A549 (cell line): ENCODE data around the gene RIMBP3C. TPM values are rescaled to one million over a fixed set of nuclear protein-coding genes. Genes with fewer than 3 reads are reported as not detected.
"Not testable (repeated sequence)": the region's sequence is repeated elsewhere in the genome, so short reads cannot be mapped to it uniquely, and the experiment has no call there.

ENCODE experiments used
- ATAC-seq, 2 experiments: fragments of 200-7000 bp in 1 of 2; fragments of >200 bp in 1 of 2; cut with Nextera tagmentation in 1 of 2; cut with Tn5 transposase in 1 of 2; 3 replicates each; pipeline versions ENCODE4 v1.8.0 to v1.9.1; 2018 to 2020; ENCODE audit warnings: mild to moderate bottlenecking in 1 of 2, moderate library complexity in 1 of 2
- CTCF ChIA-PET: fragments of 300-600 bp; sonication (Branson Sonifier 250); formaldehyde crosslinking; extraction: SDS; loops from one replicate; lab custom pipeline; 2021; ENCODE audit warnings: antibody characterized with exemption, inconsistent platforms; lab: Yijun Ruan, JAX
- POLR2A ChIA-PET: fragments of 350-600 bp; formaldehyde crosslinking; extraction: SDS; loops from one replicate; lab custom pipeline; 2021; ENCODE audit warnings: antibody characterized with exemption, inconsistent platforms; lab: Yijun Ruan, JAX
- DNase-seq, 2 experiments: peaks; one replicate each; pipeline versions ENCODE4 v3.0.0 to v3.0.0-alpha.2; 2011 to 2016; ENCODE audit warnings: low read depth in 1 of 2, low spot score in 1 of 2
- FAIRE-seq: peaks from 2 replicates; lab custom pipeline; 2011; peaks lifted over from hg19 to GRCh38; lab: Jason Lieb, UNC
- H3K27ac ChIP-seq, 2 experiments: fragments of >200 bp; sonication (Bioruptor Twin); formaldehyde crosslinking; 3 replicates each; pipeline ENCODE4 v1.5.1; 2016 to 2017
- H3K4me1 ChIP-seq: fragments of >200 bp; sonication (Bioruptor Twin); formaldehyde crosslinking; 3 replicates; pipeline ENCODE4 v1.6.1; 2016
- H3K4me2 ChIP-seq: fragments of >200 bp; sonication (Bioruptor Twin); formaldehyde crosslinking; 3 replicates; pipeline ENCODE4 v1.6.1; 2016
- H3K4me3 ChIP-seq: fragments of >200 bp; sonication (Bioruptor Twin); formaldehyde crosslinking; 3 replicates; pipeline ENCODE4 v1.5.1; 2016
- H3K9me3 ChIP-seq: fragments of >200 bp; sonication (Bioruptor Twin); formaldehyde crosslinking; 3 replicates; pipeline ENCODE4 v1.6.1; 2016
- whole genome bisulfite sequencing: methylation state at CpG from one replicate; pipeline ENCODE4 v1.1.6; 2017; ENCODE audit errors: missing lambda C conversion rate; 5-methylcytosine and 5-hydroxymethylcytosine counted together
- polyA plus RNA-seq, 4 experiments: library from polyadenylated mRNA; depleted of rRNA in 3 of 4; stranded (reverse); fragments of >200 nt; fragmentation: RNase III in 1 of 4; extraction: RNeasy Plus Mini Kit Qiagen cat#74134 plus additional on column Dnase treatment in 1 of 4; gene quantifications; 2 replicates in 3 of 4; 3 replicates in 1 of 4; pipeline ENCODE4 v1.2.3, GENCODE V29; 2011 to 2017
- small RNA-seq, 6 experiments: library from RNA; depleted of rRNA; stranded (forward); fragments of <200 nt; gene quantifications; one replicate each; pipeline ENCODE3, GENCODE V24; 2012

Gene RIMBP3C
- polyA plus RNA-seq, 2 of the 4 experiments (the other 2 are of a cell fraction), result 0.08 to 0.27 TPM

DNA sequence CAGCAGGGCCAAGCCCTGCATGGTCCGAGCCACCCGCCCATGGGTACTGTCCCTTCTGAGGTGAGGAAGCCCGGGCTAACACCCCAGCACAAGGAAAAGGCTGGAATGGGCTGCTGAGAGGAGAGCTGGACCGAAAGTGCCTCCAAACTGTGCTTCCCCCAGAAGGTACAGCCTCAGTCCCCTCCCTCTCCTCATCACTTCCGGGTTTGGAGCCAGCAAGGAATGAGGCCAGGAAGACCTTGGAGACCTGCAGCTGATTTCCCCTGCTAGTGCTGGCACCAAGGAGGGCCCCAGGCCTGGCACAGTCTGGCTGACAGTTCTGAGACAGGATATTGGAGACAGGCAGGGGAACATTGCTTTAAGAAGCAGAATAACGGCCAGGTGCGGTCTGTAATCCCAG is 52.8 kb downstream of the RIMBP3C start:
- H3K9me3 ChIP-seq, H3K27ac ChIP-seq, DNase-seq, POLR2A ChIA-PET, H3K4me2 ChIP-seq, CTCF ChIA-PET, H3K4me3 ChIP-seq, FAIRE-seq, H3K4me1 ChIP-seq: not testable (repeated sequence)
- peak; percentile 48 to 64; a peak in 5 of 6 replicates for ATAC-seq
- no CpG with 5 or more reads among the region's 7 CpGs for WGBS

- DNase-seq, H3K4me1 ChIP-seq, H3K27ac ChIP-seq, H3K4me3 ChIP-seq, POLR2A ChIA-PET, FAIRE-seq, H3K9me3 ChIP-seq, H3K4me2 ChIP-seq, CTCF ChIA-PET: not testable (repeated sequence)
- ATAC-seq, result peak; percentile 72 to 85
- WGBS, result no CpG with 5 or more reads among the region's 4 CpGs
Measured at GRCh38 chr22:21497984-21498383, 53.3 kb downstream of the RIMBP3C start.

Small RNAs within 50 kb of the gene (small RNA-seq; reads per million reads assigned to genes)
- gene RF00492 (0 reads per million in 6 experiments), gene RN7SKP221 (0 reads per million in 6 experiments)

Other genes starting within 250 kb of the RIMBP3C start
- 0.08 and 0.11 TPM in 2 replicates for gene RIMBP3B, start 167.7 kb downstream of the RIMBP3C start, polyA plus RNA-seq (2011; rRNA removed)
- 0.14 to 0.24 TPM (median 0.16 TPM) in 3 replicates for gene RIMBP3B, start 167.7 kb downstream of the RIMBP3C start, polyA plus RNA-seq (2017; fragmentation: RNase III; extraction: RNeasy Plus Mini Kit Qiagen cat#74134 plus additional on column Dnase treatment)
- 1.0 and 1.1 TPM in 2 replicates for gene HIC2, start 134.1 kb downstream of the RIMBP3C start, polyA plus RNA-seq (2011; rRNA removed)
- 2.7 to 2.9 TPM (median 2.8 TPM) in 3 replicates for gene HIC2, start 134.1 kb downstream of the RIMBP3C start, polyA plus RNA-seq (2017; fragmentation: RNase III; extraction: RNeasy Plus Mini Kit Qiagen cat#74134 plus additional on column Dnase treatment)
- 0.57 and 0.71 TPM in 2 replicates for gene TMEM191C, start 84.1 kb downstream of the RIMBP3C start, polyA plus RNA-seq (2011; rRNA removed)
- 0.44 to 1.2 TPM (median 0.58 TPM) in 3 replicates for gene TMEM191C, start 84.1 kb downstream of the RIMBP3C start, polyA plus RNA-seq (2017; fragmentation: RNase III; extraction: RNeasy Plus Mini Kit Qiagen cat#74134 plus additional on column Dnase treatment)
- 45.3 and 54.9 TPM in 2 replicates for gene UBE2L3, start 16.3 kb upstream of the RIMBP3C start, polyA plus RNA-seq (2011; rRNA removed)
- 53.1 to 56.6 TPM (median 55.6 TPM) in 3 replicates for gene UBE2L3, start 16.3 kb upstream of the RIMBP3C start, polyA plus RNA-seq (2017; fragmentation: RNase III; extraction: RNeasy Plus Mini Kit Qiagen cat#74134 plus additional on column Dnase treatment)
- 24.8 and 27.0 TPM in 2 replicates for gene YDJC, start 78.6 kb upstream of the RIMBP3C start, polyA plus RNA-seq (2011; rRNA removed)
- gene YDJC, start 78.6 kb upstream of the RIMBP3C start, polyA plus RNA-seq (2017; fragmentation: RNase III; extraction: RNeasy Plus Mini Kit Qiagen cat#74134 plus additional on column Dnase treatment), result 28.3 to 29.9 TPM (median 28.3 TPM) in 3 replicates
- 0.05 TPM in 1 of 2 replicates, not detected in the other for gene CCDC116, start 81.3 kb upstream of the RIMBP3C start, polyA plus RNA-seq (2011; rRNA removed)
- 0.04 to 0.06 TPM in 2 of 3 replicates, not detected in the other for gene CCDC116, start 81.3 kb upstream of the RIMBP3C start, polyA plus RNA-seq (2017; fragmentation: RNase III; extraction: RNeasy Plus Mini Kit Qiagen cat#74134 plus additional on column Dnase treatment)
- 13.7 and 17.5 TPM in 2 replicates for gene SDF2L1, start 90.8 kb upstream of the RIMBP3C start, polyA plus RNA-seq (2011; rRNA removed)
- gene SDF2L1, start 90.8 kb upstream of the RIMBP3C start, polyA plus RNA-seq (2017; fragmentation: RNase III; extraction: RNeasy Plus Mini Kit Qiagen cat#74134 plus additional on column Dnase treatment), result 38.8 to 41.9 TPM (median 41.0 TPM) in 3 replicates
- gene PPIL2, start 114.6 kb upstream of the RIMBP3C start, polyA plus RNA-seq (2011; rRNA removed), result 38.7 and 39.0 TPM in 2 replicates
- 30.8 to 34.0 TPM (median 31.4 TPM) in 3 replicates for gene PPIL2, start 114.6 kb upstream of the RIMBP3C start, polyA plus RNA-seq (2017; fragmentation: RNase III; extraction: RNeasy Plus Mini Kit Qiagen cat#74134 plus additional on column Dnase treatment)
- 0.59 and 0.65 TPM in 2 replicates for gene YPEL1, start 184.3 kb upstream of the RIMBP3C start, polyA plus RNA-seq (2011; rRNA removed)
- gene YPEL1, start 184.3 kb upstream of the RIMBP3C start, polyA plus RNA-seq (2017; fragmentation: RNase III; extraction: RNeasy Plus Mini Kit Qiagen cat#74134 plus additional on column Dnase treatment), result 0.07 to 0.36 TPM (median 0.22 TPM) in 3 replicates